ENCODE results near the gene CDKL4.
"Not testable (repeated sequence)": the region's sequence is repeated elsewhere in the genome, so short reads cannot be mapped to it uniquely, and the experiment has no call there.

The CDKL4 gene

GRCh38 chr2:39141334-39142271 lies 102.2 kb downstream of the CDKL4 start:
- DNase-seq (ENCODE audit: low read depth) = no peak

- not testable (repeated sequence) for DNase-seq (ENCODE audit: low read depth)
Measured at GRCh38 chr2:39140948-39141333, 102.8 kb downstream of the CDKL4 start.

- DNase-seq (ENCODE audit: low read depth) = no peak
Measured at GRCh38 chr2:39140322-39140847, 103.4 kb downstream of the CDKL4 start.

GRCh38 chr2:39139511-39140237 lies 104.1 kb downstream of the CDKL4 start:
- no peak for DNase-seq (ENCODE audit: low read depth)

GRCh38 chr2:39138837-39139211 lies 104.9 kb downstream of the CDKL4 start:
- no peak for DNase-seq (ENCODE audit: low read depth)

- DNase-seq (ENCODE audit: low read depth) = not testable (repeated sequence)
Measured at GRCh38 chr2:39138187-39138836, 105.5 kb downstream of the CDKL4 start.

- DNase-seq (ENCODE audit: low read depth) = no peak
Measured at GRCh38 chr2:39136799-39137198, 107.0 kb downstream of the CDKL4 start.

GRCh38 chr2:39135690-39136259 lies 108.0 kb downstream of the CDKL4 start:
- no peak for DNase-seq (ENCODE audit: low read depth)

- no peak for DNase-seq (ENCODE audit: low read depth)
Measured at GRCh38 chr2:39133215-39133851, 110.4 kb downstream of the CDKL4 start.

GRCh38 chr2:39128919-39129391 lies 114.8 kb downstream of the CDKL4 start:
- no peak for DNase-seq (ENCODE audit: low read depth)

- no peak for DNase-seq (ENCODE audit: low read depth)
Measured at GRCh38 chr2:39127973-39128372, 115.8 kb downstream of the CDKL4 start.

Data from GM04503 (cell line).